Mononuclear cell (primary cell): ENCODE measurements around the gene CSNK1D. TPM values are rescaled to one million over a fixed set of nuclear protein-coding genes. Genes with fewer than 3 reads are reported as not detected.
"Not testable (repeated sequence)": the region's sequence is repeated elsewhere in the genome, so short reads cannot be mapped to it uniquely, and the experiment has no call there.

Experiments used
- H3K27me3 ChIP-seq: 2 replicates; pipeline ENCODE4 v1.6.0; 2011; ENCODE audit warnings: low read length, control low read depth; ENCODE audit not compliant: insufficient read depth
- H3K4me1 ChIP-seq: 2 replicates; pipeline ENCODE4 v1.5.1; 2011; ENCODE audit warnings: mild to moderate bottlenecking, low read length, control low read depth; ENCODE audit not compliant: insufficient read depth
- H3K4me3 ChIP-seq: 2 replicates; pipeline ENCODE4 v1.5.1; 2011; ENCODE audit warnings: mild to moderate bottlenecking, low read length, moderate library complexity
- H3K9me3 ChIP-seq: 2 replicates; pipeline ENCODE4 v1.5.1; 2011; ENCODE audit warnings: low read depth, mild to moderate bottlenecking, control low read depth, low read length
- total RNA-seq: library from RNA; depleted of rRNA; stranded (reverse); fragments of >200 nt; gene quantifications from one replicate; pipeline ENCODE4 v1.2.3, GENCODE V29; 2012

Gene CSNK1D
- total RNA-seq, 1 donor, result 89.3 TPM

GRCh38 chr17:82275326-82275725, 1.8 kb upstream of the CSNK1D start:
- H3K4me3 ChIP-seq, result no peak overlapping the region
- H3K9me3 ChIP-seq, result no peaks in the 10 kb centered on the region
- no peaks in the 10 kb centered on the region for H3K27me3 ChIP-seq
- H3K4me1 ChIP-seq, result peaks cover 51% of the 10 kb centered on the region

GRCh38 chr17:82274134-82275020, 877 bp upstream of the CSNK1D start:
- H3K4me1 ChIP-seq, result peaks cover 51% of the 10 kb centered on the region
- H3K9me3 ChIP-seq, result no peaks in the 10 kb centered on the region
- H3K4me3 ChIP-seq, result peak overlapping the region; percentile 63
- H3K27me3 ChIP-seq, result no peaks in the 10 kb centered on the region

GRCh38 chr17:82272495-82273326, 789 bp downstream of the CSNK1D start:
- H3K4me3 ChIP-seq, result peak overlapping the region; percentile 63
- no peaks in the 10 kb centered on the region for H3K9me3 ChIP-seq
- peaks cover 56% of the 10 kb centered on the region for H3K4me1 ChIP-seq
- no peaks in the 10 kb centered on the region for H3K27me3 ChIP-seq

GRCh38 chr17:82271401-82271800, 2.1 kb downstream of the CSNK1D start:
- Histone ChIP-seq H3K4me1 (peaks cover 66% of the 10 kb centered on the region), H3K27me3 (no peaks in the 10 kb centered on the region), H3K9me3 (no peaks in the 10 kb centered on the region), H3K4me3 (no peak overlapping the region)

GRCh38 chr17:82270651-82271050, 2.8 kb downstream of the CSNK1D start:
- no peaks in the 10 kb centered on the region for H3K9me3 ChIP-seq
- no peak overlapping the region for H3K4me3 ChIP-seq
- H3K27me3 ChIP-seq, result no peaks in the 10 kb centered on the region
- peaks cover 66% of the 10 kb centered on the region for H3K4me1 ChIP-seq

- Histone ChIP-seq H3K9me3 (no peaks in the 10 kb centered on the region), H3K4me3 (no peak overlapping the region), H3K27me3 (no peaks in the 10 kb centered on the region), H3K4me1 (peaks cover 66% of the 10 kb centered on the region)
Observed at GRCh38 chr17:82269882-82270500, 3.5 kb downstream of the CSNK1D start.

GRCh38 chr17:82269138-82269881, 4.2 kb downstream of the CSNK1D start:
- no peaks in the 10 kb centered on the region for H3K9me3 ChIP-seq
- H3K27me3 ChIP-seq, result no peaks in the 10 kb centered on the region
- no peak overlapping the region for H3K4me3 ChIP-seq
- peaks cover 65% of the 10 kb centered on the region for H3K4me1 ChIP-seq

GRCh38 chr17:82267575-82268379, 5.7 kb downstream of the CSNK1D start:
- Histone ChIP-seq H3K9me3 (no peaks in the 10 kb centered on the region), H3K4me1 (peaks cover 57% of the 10 kb centered on the region), H3K27me3 (no peaks in the 10 kb centered on the region), H3K4me3 (no peak overlapping the region)

- Histone ChIP-seq H3K27me3 (no peaks in the 10 kb centered on the region), H3K4me1 (peaks cover 44% of the 10 kb centered on the region)
Observed at GRCh38 chr17:82266142-82266541, 7.4 kb downstream of the CSNK1D start.

GRCh38 chr17:82263641-82264040, 9.9 kb downstream of the CSNK1D start:
- peaks cover 19% of the 10 kb centered on the region for H3K4me1 ChIP-seq
- no peaks in the 10 kb centered on the region for H3K27me3 ChIP-seq
- no peaks in the 10 kb centered on the region for H3K9me3 ChIP-seq
- no peak overlapping the region for H3K4me3 ChIP-seq

More at GRCh38 chr17:82266142-82266541, 7.4 kb downstream of the CSNK1D start:
- Histone ChIP-seq H3K4me3 (no peak overlapping the region), H3K9me3 (no peaks in the 10 kb centered on the region)

GRCh38 chr17:82262344-82262743, 11.2 kb downstream of the CSNK1D start:
- no peaks in the 10 kb centered on the region for H3K9me3 ChIP-seq

GRCh38 chr17:82259972-82260961, 13.2 kb downstream of the CSNK1D start:
- H3K4me3 ChIP-seq, H3K4me1 ChIP-seq, H3K9me3 ChIP-seq, H3K27me3 ChIP-seq: not testable (repeated sequence)

More at GRCh38 chr17:82262344-82262743, 11.2 kb downstream of the CSNK1D start:
- Histone ChIP-seq H3K4me3 (no peak overlapping the region), H3K27me3 (no peaks in the 10 kb centered on the region), H3K4me1 (peaks cover 6% of the 10 kb centered on the region)

- H3K4me1 ChIP-seq, result no peaks in the 10 kb centered on the region
- H3K27me3 ChIP-seq, result no peaks in the 10 kb centered on the region
- H3K9me3 ChIP-seq, result no peaks in the 10 kb centered on the region
- H3K4me3 ChIP-seq, result no peak overlapping the region
Observed at GRCh38 chr17:82258555-82258954, 14.9 kb downstream of the CSNK1D start.
